ENCODE measurements around the gene KRT7. TPM values are rescaled to one million over a fixed set of nuclear protein-coding genes. Genes with fewer than 3 reads are reported as not detected.

KRT7 gene
- total RNA-seq, 4 donors from 2014 or later = 333 to 826 (median 460) TPM

DNA sequence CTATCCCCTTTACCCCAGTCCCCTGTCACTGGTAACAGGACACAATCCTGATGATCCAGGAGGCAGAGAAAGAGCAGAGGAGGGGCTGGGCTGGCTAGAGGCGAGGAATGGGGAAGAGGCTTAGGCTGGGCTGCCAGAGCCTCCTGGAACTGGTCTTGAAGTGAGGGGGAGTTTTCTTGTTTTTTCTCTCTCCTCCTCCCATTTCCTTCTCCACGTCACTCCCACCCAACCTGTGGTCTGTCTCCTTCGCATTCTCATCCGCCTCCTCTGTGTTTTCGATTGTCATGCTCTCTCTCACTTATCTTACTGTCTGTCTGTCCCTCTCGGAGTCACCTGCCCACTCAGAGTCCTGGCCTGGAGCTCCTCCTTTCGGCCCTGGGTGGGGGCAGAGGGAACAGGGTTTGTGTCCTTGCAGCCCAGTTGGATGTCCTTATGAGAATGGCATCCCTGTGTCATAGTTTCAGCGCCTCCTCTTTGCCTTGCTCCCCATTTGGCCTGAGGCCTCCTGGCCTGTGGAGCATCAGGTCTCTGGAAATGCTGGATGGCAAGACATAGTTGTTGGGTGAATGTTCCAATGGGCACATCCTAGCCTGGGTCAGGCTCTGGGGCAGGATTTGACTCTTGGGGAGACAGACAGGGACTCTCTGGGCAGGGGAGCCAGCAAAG is 37.8 kb upstream of the KRT7 start:
- Histone ChIP-seq H3K4me1 (peaks cover 50 to 82% of the 10 kb centered on the region in 2 donors), H3K27ac (peak overlapping the region in 2 of 3 donors; percentile 90 to 97), H3K4me3 (replicated peaks in 1 of 3) (no peak overlapping the region), H3K27me3 (no peaks in the 10 kb centered on the region), H3K9me3 (no peaks in the 10 kb centered on the region), H3K36me3 (no peaks in the 10 kb centered on the region)
- 84 to 88% methylated on average over 8 of the region's 8 CpGs for WGBS, 2 donors
- no peak for DNase-seq
- intact Hi-C loops (cut with DNase I) = no loop called here
- TF ChIP-seq POLR2A (IDR thresholded peaks at IDR 0.05) = no peak
- TF ChIP-seq, protein P1, sequence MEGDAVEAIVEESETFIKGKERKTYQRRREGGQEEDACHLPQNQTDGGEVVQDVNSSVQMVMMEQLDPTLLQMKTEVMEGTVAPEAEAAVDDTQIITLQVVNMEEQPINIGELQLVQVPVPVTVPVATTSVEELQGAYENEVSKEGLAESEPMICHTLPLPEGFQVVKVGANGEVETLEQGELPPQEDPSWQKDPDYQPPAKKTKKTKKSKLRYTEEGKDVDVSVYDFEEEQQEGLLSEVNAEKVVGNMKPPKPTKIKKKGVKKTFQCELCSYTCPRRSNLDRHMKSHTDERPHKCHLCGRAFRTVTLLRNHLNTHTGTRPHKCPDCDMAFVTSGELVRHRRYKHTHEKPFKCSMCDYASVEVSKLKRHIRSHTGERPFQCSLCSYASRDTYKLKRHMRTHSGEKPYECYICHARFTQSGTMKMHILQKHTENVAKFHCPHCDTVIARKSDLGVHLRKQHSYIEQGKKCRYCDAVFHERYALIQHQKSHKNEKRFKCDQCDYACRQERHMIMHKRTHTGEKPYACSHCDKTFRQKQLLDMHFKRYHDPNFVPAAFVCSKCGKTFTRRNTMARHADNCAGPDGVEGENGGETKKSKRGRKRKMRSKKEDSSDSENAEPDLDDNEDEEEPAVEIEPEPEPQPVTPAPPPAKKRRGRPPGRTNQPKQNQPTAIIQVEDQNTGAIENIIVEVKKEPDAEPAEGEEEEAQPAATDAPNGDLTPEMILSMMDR (IDR thresholded peaks at IDR 0.05) = no peak

DNA sequence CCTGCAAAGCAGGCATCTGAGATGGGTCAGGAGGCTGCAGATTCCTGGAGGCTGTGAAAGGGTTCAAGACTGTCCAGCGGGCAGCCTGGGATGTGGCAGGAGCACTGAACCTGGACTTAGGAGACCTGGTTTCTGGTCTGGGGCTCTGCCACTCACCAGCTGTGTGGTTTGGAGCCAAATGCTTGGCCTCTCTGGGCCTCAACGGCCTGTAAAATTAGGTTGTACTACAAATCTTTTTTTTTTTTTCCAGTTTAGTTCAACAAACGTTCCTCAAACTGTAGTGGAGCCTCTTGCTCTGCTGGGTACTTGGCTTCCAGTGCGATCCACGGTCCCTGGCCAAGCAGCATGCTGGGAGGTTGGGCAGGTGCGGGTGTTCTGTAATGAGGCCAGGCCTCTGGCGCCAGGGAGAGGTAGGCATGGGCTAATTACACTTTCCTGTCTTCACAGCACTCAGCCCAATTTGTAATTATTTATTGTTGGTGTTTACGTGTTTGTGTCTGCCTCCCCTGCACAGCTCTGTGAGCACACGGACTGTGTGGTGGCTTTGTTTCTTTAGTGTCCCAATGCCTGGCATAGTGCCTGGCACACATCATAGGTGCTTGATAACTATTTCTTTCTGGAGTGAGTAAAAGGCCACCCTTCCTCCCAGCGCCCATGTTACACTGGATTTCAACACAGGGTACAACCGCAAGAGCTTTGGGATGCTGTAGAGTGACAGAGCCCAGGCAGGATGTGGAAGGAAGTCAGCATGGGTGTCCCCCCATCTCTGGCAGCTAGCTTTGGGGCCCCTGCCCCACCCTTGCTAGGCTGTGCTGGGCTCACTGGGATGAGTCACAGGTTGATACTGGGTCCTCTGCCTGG is 35.4 kb upstream of the KRT7 start:
- intact Hi-C loops (cut with DNase I) = no loop called here
- Histone ChIP-seq H3K4me3 (replicated peaks in 1 of 3) (no peak overlapping the region), H3K36me3 (no peaks in the 10 kb centered on the region), H3K9me3 (no peaks in the 10 kb centered on the region), H3K27ac (peak overlapping the region; percentile 83 to 96 (median 88)), H3K27me3 (no peaks in the 10 kb centered on the region), H3K4me1 (peaks cover 48 to 70% of the 10 kb centered on the region in 2 donors)
- DNase-seq = peak; percentile 91
- WGBS, 2 donors = 27 to 42% methylated on average over 11 of the region's 11 CpGs
- TF ChIP-seq, protein P1 (IDR thresholded peaks at IDR 0.05) = no peak
- no peak for TF ChIP-seq POLR2A (IDR thresholded peaks at IDR 0.05)

DNA sequence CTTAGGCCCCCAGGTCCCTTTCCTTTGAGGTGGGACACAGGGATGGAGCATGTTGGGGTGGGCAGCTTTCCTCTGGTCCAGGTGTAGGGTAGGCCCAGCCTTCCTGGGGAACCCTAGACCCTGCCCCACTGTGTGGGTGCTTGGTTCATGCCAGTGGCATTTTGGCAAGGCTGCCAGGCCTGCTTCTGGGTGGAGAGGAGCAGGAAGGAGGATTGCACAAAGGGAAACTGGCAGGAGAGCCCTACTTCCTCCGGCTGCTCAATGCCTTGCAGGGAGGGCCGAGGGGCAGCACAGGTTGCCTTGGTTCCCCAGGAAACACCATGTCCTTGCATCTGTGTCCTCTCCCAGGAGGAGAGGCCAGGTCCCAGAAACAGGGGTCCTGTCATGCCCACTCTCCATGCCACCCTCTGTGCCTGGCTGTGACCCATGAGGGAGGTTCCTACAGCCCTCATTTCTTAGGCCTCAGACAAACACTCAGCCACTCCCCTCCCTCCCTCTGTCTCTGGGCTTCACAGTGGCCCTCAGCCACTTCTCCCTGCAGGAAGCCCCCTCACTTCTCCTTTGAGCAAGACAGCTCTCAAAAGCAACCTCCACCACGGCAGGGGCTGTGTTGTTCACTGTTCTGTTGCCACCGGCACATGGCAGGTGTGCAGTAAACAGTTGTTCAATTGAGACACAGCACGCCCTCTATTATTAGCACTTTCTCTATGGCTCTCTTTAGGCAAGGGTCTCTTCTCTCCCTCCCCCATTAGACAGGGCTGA is 34.4 kb upstream of the KRT7 start:
- intact Hi-C loops (cut with DNase I) = no loop called here
- DNase-seq = peak in 1 of 2 donors; percentile 24
- Histone ChIP-seq H3K27ac (peak overlapping the region; percentile 83 to 96 (median 88)), H3K27me3 (no peaks in the 10 kb centered on the region), H3K36me3 (no peaks in the 10 kb centered on the region), H3K4me1 (peaks cover 43 to 68% of the 10 kb centered on the region in 2 donors), H3K4me3 (replicated peaks in 1 of 3) (no peak overlapping the region), H3K9me3 (no peaks in the 10 kb centered on the region)
- no peak for TF ChIP-seq POLR2A (IDR thresholded peaks at IDR 0.05)
- TF ChIP-seq, protein P1 (IDR thresholded peaks at IDR 0.05) = no peak
- WGBS, 2 donors = 73 to 78% methylated on average over 3 to 5 of the region's 5 CpGs

DNA sequence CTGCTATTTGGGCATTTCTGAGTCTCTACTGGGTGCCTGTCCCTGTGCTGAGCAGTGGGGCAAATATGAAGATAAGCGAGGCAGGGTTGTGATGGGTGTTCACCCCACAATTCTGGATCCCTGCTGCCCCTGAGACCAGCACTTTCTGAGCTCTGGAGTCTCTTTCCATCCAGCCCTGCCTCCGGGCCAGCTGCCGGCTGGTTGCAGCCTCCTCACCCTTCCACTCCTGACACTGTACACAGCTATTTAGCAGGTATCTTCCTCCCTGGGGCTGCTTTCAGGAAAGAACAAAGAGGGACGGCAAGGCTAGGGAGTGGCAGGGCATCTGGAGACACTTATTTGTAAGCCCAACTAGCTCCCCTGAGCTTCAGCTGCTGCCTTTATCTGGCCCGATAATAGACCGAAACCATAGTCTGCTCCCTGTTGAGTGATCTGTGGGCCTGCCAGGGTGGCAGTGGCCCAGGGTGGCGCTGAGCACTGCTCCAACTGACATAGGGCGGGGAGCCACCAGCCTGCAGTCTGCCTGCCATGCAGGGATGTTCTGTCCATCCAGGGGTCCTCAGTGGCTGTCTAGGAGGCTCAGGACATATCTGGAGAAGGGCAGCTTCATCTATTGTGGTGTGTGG is 33.6 kb upstream of the KRT7 start:
- H3K36me3 ChIP-seq = no peaks in the 10 kb centered on the region
- 92 to 95% methylated on average over 5 to 6 of the region's 8 CpGs for whole genome bisulfite sequencing, 2 donors
- intact Hi-C loops (cut with DNase I) = no loop called here
- H3K27me3 ChIP-seq = no peaks in the 10 kb centered on the region
- H3K27ac ChIP-seq = peak overlapping the region; percentile 83 to 96 (median 88)
- H3K4me1 ChIP-seq = peaks cover 39 to 60% of the 10 kb centered on the region in 2 donors
- no peak for DNase-seq
- H3K9me3 ChIP-seq = no peaks in the 10 kb centered on the region
- TF ChIP-seq, protein P1 (IDR thresholded peaks at IDR 0.05) = no peak
- no peak for TF ChIP-seq POLR2A (IDR thresholded peaks at IDR 0.05)
- H3K4me3 ChIP-seq (replicated peaks in 1 of 3) = no peak overlapping the region

Measured in thyroid gland (tissue), 4 donors.